NCI-H226 (cell line): ENCODE data around the gene ARHGAP20.
"Not testable (repeated sequence)": the region's sequence is repeated elsewhere in the genome, so short reads cannot be mapped to it uniquely, and the experiment has no call there.

Experiments used
- DNase-seq: peaks from one replicate; pipeline ENCODE4 v3.0.0-alpha.2; 2015

The ARHGAP20 gene

DNA sequence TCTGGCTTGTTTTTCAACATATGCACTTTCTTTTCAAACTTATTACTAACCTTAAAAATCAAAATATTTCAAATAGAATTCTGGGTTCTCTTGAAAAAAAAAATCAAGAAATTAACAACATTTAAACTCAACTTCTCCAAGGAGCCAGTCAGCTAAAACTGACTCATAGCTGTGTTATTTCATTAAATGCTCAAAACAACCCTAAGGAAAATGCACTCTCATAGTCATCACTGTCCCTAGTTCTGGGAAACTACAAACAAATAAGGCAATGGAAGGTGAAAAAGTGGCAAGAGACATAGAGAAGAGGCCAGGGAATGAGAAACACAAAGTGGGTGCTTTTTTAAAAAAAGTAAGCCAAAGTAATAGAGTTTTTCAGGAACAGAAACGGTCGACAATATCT lies 4.1 kb upstream of the ARHGAP20 start:
- peak; percentile 49 for DNase-seq

DNA sequence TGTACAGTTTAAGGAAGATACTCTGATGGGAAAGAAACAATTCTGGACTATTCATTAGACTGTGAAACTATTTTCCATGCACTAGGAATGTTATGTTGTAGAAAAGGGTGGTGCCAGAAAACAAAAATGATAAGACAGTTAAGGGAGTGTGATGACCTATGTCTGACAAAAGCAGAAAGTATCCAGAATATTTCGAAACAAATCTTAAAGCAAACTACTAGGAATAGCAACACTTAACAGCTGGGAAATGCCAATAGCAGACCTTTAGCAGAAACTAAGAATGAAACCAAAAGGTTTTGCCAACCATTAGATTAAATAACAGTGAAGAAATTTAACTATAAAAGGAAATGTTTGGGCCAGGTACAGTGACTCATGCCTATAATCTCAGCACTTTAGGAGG lies 3.3 kb upstream of the ARHGAP20 start:
- DNase-seq, result peak; percentile 91

DNA sequence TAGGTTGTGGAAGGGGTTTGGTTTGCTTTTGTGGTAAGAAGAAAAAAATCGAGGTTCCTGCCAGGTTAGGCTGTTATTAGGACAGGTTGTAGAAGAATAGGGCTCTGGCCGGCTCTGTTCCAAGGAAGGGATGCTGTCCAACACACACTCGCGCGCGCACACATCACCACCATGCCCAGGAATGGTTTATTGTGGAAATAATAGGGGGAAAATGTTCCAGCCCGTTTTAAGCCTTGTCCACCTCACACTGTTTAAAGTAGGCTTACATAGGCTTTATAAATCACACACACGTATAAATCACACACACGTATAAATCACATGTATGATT lies 1.2 kb upstream of the ARHGAP20 start:
- DNase-seq, result no peak

DNA sequence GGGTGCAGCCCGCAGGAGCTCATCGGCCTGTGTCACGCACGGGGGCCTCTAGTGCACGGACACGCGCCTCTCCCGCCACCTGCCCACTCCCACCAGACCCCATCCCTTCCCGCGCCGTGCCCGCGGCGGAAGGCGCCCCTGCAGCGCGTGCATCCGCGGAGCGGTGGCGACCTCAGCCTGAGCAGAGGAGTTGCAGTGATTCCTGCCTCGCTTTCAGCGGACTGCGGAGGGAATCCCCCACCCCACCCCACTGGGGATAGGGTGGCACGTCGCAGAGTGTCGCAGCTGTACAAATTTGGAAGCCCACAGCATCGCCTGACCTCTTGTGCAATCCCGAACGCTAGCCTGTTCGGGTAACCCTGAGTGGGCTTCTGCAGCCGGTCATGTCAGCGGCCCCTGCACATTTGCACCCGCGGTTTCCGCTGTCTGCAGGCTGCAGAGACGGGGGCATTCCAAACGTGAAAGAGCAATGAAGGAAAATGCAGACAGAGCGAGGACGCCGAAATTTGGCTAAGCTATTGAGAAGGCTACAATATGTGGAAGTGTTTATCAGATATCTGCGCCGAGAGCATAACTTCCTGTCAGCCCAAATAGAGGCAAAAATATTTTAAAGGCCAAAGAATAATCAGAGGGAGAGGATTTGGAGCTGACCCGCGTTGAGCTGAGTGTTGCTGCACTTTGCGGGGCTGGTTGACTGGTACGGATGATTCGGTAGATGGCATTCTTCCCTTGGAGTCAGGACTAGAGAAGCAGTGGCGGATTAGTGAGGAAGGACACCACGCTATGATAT lies 617 bp upstream of the ARHGAP20 start:
- DNase-seq, result no peak

DNA sequence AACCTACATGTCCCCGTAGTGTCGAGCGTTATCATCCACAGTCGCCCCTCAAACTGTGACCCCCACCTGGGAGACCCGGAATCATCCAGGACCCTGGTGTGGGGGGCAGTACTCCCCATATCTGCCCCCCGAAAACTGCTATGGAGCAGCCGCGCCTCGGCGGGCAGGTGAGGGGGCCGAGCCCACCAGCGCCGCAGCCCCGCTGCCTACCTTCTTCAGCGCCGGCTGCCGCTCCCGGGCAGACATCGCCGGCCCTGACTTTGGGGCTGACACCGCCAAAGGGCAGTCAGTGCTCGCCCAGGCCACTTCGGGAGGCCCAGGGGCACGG lies 825 bp downstream of the ARHGAP20 start:
- no peak for DNase-seq

DNA sequence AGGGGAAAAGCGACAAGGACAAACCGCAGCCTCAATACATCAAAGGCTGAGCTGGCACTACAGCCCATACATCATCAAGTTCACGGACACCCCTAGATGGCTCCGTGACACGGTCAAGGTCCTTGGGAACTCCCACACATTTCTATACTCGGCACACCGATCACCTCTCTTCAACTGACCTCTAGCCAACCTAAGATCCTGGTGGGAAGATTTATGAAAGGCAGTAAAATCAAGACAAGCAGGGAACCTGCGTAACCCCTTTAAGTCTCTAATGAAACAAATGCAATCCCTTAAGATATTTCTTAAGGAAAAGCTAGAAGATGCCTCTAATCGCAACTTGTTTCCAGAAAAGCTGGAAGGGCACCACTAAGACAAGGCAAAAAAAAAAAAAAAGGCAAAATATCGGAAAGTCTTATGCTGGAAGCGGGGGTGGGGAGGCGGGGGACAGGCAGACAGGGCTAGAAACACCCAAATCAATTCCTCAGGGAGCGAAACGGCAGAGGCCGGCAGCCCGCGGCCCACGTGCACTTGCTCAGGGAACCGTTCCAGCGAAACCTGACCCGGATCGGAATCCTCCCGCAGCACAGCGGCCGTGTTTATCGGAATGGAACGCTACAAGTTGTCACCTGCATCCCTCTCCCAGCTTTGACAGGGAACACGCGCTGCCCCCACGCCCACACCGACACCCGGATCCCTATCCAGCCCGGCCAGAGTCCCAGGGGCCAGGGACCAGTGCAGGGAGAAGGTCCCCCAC lies 1.4 kb downstream of the ARHGAP20 start:
- DNase-seq, result no peak

DNA sequence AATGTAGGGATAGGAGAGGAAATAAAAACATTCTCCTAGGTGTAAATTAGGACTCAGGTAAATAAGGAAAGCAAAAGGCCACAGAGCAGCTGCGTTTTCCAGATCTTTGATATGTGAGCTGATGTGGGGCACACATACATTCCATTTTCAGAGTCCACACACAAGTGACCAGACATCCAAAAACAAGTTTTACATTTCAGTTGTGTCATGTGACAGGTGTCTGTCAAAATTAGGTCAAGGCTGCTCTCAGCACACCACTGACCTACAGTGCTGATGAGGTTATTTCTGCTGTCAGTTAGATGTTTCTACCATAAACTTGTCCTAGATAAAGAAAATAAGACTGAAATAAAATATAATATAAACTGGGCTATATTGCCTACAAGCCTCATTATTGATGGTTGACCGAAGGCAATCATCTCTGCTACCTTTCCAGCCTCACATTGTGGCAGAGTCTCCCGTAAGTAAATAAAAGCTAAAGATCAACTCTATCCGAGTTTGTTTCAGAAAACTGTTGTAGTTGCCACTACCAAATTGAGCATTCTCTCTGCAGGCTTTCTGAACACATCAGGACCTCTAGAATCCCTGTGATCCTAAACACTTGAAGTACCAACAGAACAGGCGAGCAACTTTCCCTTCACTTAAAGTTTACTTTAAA lies 7.9 kb downstream of the ARHGAP20 start:
- no peak for DNase-seq

DNA sequence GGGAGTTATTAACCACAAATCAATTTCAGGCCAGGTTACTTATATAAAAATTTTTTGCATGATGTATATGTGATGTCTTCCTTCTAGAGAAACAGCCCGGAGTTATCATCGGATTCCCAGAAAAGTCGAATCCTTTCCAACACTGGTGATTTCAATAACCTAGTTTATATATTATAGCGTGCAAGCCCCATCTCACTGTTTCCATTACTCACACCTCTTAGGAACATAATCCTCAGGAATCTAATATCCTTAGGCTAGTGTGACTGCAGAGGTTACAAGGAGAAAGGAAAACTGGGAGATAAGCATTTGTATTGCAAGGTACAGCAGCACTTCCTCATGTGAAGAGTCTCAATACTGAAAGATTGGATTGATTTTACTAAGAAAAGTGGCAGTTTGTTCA lies 20.3 kb downstream of the ARHGAP20 start:
- DNase-seq, result no peak

DNA sequence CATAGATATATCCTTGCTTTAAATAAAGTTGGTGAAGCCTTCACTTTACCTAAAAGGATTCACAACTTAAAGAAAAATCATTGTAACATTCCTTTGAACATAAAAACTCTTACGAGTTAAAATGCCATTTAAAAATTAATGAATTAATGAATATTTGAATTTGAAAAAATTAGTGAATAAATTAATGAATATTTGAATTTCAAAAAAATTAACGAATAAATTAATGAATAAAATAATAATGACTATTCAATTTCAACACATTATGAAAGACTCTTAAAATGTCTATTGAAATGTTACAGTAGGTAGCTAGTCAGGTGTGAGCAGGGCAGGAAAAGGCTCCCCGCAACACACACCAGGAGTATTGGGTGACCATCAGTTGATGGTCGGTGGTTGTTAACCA lies 22.9 kb downstream of the ARHGAP20 start:
- DNase-seq, result no peak

DNA sequence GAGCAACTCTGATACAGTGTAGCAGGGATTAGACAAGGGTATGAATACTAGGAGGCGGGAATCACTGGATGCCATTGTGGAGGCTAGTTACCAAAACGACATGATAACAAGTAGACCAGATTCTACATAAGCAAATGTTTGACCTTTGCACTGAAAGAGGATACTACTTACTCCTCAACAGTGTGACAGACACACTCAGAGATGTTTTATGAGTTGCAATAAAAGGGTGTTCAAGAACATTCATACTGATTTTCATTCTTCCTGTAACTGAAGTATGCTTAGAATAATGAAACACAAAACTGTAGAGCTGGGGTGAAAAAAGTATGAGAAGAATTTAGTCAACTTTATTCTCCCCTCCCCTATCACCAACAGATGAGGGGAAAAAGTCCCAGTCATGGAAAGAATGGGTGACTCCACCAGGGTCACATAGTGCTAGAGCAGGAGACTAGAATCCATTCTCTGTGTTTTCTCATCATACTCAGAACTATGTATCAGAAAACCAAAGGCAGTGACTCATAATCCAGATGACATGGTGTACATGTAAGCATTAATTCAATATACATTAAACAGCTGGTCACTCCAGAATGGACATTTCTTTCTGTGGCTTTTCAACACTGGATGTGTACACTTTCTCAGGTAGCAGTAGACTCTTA lies 32.8 kb downstream of the ARHGAP20 start:
- DNase-seq, result peak; percentile 7

DNA sequence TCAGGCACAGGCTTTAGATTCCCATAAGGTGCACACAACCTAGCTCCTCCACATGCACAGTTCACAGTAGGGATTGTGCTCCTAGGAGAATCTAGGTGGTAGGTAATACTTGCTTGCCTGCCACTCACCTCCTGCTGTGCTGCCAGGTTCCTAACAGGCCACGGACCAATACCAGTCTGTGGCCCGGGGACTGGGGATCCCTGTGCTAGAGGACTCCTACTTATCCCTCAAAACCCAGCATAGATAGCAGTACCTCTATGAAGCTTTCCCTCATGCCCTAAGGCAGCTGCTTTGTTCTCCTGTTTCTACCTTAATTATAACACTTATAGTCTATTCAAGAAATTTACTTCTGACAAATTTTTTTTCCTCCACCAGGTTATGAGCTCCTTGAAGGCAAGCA lies 36.7 kb downstream of the ARHGAP20 start:
- DNase-seq, result no peak

DNA sequence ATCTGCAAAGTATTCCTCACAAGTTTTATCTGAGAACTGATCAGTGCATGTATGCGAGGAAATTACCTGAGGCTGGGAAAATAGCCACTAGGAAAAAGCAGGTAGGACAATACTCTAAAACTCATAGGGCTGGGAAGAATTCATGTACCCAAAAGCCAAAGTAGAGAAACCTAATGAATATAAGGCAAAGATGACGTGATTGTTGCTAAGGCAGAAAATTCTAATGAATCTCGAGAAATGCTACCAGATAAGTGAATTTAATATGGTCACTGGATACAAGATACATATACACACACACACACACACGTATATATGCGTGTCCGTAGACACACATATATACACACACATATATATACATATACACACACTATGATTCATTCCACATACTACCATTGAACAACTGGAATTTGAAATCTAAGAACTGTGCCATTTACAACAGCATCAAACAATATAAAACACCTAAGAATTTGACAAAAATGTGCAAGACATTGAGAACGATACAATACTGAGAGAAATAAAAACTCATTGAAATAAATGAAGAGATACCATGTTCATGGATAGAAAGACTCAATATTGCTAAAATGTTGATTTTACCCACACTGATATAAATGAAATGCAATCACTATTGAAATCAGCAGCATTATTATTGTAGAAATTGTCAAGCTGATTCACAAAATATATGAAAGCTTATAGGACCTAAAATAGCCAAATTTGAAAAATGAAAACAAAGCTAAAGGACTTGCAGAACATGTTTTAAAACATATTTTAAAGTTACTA lies 46.4 kb downstream of the ARHGAP20 start:
- DNase-seq, result no peak

DNA sequence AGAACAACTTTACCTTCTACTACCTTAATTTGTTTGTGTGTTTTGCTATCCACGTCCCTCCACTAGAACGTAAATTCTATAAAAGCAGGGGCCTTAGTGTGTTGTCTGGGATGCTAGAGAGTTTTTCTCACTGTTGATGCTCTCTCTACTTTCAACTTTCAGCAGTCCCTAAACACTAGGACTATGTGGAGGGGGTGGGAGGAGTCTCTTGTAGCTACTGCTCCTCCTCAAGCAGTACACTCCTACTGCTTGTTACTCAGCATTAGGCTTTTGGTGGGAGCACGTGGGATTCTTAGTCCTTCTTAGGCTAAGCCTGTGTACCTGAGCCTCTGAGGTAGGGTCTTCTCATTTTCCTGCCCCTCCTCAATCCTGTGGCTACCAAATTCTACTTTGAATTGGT lies 56.3 kb downstream of the ARHGAP20 start:
- DNase-seq, result no peak

DNA sequence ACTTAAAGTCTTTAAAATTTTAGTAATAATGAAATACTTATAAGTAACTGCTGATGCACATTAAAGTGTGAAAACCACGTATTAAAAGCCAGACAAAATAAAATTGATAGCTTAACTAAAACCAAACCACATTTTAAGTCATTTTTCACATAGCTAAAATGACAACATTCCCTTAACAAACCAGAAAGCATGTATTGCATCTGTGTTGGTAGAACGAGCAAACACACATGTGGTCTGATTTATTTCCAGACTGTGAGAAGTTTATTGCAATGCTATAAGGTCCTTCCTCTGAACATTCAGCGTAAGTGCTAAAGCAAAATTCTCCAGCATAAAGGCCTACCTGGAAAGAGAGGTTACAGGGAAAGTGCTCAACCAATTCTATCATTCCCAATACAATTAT lies 57.8 kb downstream of the ARHGAP20 start:
- no peak for DNase-seq

DNA sequence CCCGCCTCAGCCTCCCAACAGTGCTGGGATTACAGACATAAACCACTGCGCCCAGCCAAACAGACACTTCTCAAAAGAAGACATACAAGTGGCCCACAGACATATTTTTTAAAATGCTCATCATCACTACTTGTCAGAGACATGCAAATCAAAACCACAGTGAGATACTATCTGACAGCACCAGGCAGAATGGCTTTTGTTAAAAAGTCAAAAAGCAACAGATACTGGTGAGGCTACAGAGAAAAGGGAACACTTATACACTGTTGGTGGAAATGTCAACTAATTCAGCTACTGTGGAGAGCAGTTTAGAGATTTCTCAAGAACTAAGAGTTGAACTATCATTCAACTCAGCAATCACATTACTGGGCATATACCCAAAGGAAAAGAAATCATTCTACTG lies 67.0 kb downstream of the ARHGAP20 start:
- no peak for DNase-seq

DNA sequence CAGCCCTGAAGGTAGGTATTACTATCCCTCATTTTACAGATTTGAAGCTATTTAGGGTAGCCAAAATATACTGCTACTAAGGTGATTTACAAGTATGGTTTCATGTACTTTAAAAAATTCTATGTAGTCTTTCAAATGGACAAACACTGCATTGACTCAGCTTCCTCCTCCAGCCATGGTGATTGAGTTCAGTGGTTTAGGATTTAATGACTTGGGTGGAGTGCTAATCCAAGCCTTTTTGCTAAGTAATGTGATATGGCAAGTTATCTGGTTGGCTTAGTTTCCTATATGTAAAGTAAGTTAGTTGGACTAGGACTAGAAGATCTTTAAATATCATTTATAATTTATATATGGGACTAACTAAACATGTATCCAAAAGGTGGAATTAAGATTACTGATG lies 77.9 kb downstream of the ARHGAP20 start:
- no peak for DNase-seq

DNA sequence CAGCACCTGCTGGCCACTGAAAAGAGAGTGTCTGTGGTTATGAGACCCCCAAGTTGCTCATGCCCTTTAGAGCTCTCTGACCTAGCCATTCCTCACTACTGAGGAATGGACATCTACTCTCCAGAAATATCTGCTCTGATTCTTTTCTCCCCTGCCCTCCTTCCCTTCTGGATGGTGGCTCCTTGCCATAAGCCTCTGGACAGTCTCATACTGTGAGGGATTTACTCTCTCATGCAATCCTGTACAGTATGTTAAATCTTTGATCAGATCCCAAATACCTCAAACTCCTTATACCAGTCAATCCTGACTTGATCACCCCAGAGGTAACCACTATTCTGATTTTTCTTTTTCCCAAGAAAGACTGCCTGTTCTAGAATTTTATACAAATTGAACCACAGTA lies 80.7 kb downstream of the ARHGAP20 start:
- no peak for DNase-seq

DNA sequence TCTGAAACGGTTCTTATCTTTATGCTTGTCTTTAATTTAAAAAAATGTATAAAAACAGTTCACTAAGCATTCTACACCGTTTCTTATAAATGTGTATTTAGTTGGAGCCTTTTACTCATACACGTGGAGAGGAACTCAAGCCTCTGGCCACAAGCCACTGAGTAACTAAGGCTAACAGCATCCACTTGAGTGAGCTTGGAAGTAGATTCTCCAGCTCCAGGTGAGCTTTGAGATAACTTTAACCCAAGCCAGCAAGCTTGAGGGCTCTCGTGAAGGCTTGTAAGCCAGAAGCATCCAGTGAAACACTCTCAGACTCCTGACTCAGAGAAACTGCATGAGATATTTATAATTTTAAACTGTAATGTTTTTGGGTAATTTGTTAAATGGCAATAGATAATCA lies 82.6 kb downstream of the ARHGAP20 start:
- DNase-seq, result no peak

DNA sequence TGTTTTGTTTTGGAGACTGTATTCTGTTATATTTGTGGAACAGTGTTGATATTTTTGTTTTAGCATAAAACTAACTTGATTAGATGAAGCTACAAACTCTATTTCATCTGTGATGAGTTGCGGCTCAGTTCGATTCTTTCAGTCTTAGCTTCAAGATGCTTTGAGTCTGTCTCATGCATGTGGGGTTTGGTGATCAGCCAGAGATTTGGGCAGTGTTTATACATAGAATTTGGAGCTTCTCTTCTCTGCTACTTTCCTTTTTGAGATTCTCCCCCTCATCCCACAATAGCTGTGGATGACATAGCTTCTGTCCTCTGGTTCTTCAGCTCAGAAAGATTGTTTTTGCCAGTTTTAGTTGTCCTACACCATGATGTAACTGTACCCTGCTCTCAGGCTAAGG lies 90.4 kb downstream of the ARHGAP20 start:
- peak; percentile 13 for DNase-seq

DNA sequence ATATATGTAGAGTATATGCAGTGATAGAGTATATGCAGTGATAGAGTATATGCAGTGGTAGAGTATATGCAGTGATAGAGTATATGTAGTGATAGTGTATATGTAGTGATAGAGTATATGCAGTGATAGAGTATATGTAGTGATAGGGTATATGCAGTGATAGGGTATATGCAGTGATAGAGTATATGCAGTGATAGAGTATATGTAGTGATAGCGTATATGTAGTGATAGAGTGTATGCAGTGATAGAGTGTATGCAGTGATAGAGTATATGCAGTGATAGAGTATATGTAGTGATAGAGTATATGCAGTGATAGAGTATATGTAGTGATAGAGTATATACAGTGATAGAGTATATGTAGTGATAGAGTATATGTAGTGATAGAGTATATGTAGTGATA lies 92.9 kb downstream of the ARHGAP20 start:
- not testable (repeated sequence) for DNase-seq

DNA sequence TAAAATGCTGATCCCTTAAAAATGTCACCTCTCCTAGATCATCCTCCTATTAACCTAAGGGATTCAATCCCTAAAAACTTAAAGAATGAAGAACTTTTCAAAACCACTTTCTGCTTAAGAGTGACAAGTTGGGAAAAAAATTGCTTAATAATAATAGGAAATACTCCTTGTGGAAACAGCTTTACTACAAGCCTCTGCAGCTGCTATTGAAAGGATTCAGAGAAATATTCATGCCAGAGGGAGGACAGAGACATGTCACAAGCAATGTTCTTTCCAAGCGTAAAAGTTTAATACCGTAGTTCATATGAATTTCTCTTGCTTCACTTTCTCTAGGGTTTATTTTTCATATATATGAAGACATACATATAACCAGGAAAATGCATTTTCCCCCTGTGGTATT lies 98.2 kb downstream of the ARHGAP20 start:
- no peak for DNase-seq

DNA sequence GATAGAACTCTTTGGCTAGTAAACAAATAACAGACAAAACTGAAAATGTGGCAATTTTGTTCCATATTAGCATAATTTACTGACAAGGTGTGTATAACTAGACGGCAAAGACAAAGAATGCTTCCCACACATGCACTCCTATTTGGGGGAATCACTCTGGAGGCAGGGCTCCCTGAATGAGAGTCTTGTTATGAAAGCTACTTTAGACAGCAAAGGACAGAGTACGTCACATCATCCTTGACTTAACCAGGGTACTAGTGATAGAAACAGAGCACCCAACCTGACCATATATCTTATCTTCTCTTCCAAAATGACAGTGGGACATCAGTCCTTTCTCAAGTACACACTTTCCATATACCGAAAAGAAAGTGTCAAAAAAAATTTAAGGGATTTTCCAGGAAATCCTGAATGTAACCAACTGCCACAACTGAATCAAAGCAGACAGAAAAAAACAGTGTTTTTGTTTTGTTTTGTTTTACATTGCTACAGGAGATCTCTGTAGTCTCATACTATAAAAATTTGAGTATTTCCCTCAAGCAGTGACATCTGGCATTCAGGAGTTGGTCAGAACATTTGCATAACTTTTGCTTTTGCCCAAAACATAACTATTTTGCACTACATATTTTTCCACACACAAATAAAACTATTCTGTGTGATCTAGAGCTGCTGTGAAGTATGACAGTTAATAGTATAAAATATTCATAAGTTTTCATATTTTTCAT lies 98.9 kb downstream of the ARHGAP20 start:
- DNase-seq, result no peak
